ENCODE measurements around the gene ALOX5.

ALOX5 gene

GRCh38 chr10:45490277-45490676, 116.3 kb downstream of the ALOX5 start:
- H3K27me3 ChIP-seq (ENCODE audit: control insufficient read depth, insufficient read depth, low read length): no peaks in the 10 kb centered on the region
- H3K4me3 ChIP-seq (ENCODE audit: low read length): no peak overlapping the region
- no peaks in the 10 kb centered on the region for H3K4me1 ChIP-seq (ENCODE audit: control insufficient read depth, insufficient read depth, low read length)
- no peak overlapping the region for H3K9ac ChIP-seq (ENCODE audit: low read depth, low read length)
- H3K4me2 ChIP-seq (ENCODE audit: low read length): no peak overlapping the region
- H3K9me3 ChIP-seq (replicated peaks; ENCODE audit: low read length): no peaks in the 10 kb centered on the region
- H3K36me3 ChIP-seq (ENCODE audit: insufficient read depth, low read length): no peaks in the 10 kb centered on the region

DNA sequence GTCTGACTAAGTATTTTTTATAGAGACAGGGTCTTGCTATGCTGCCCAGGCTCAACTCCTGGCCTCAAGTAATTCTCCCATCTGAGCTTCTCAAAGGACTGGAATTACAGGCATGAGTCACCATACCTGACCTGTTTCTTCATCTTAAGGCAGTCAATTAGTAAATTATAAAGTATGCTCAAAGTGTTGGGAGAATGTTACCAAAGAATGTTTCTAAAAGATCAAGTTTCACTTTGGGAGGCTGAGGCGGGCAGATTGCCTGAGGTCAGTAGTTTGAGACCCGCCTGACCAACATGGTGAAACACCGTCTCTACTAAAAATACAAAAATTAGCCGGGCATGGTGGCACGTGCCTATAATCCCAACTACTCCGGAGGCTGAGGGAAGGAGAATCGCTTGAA, 117.0 kb downstream of the ALOX5 start:
- Histone ChIP-seq H3K9ac (ENCODE audit: low read depth, low read length) (no peak overlapping the region), H3K36me3 (ENCODE audit: insufficient read depth, low read length) (no peaks in the 10 kb centered on the region), H3K4me2 (ENCODE audit: low read length) (no peak overlapping the region), H3K27me3 (ENCODE audit: control insufficient read depth, insufficient read depth, low read length) (no peaks in the 10 kb centered on the region), H3K9me3 (replicated peaks; ENCODE audit: low read length) (no peaks in the 10 kb centered on the region), H3K4me3 (ENCODE audit: low read length) (no peak overlapping the region), H3K4me1 (ENCODE audit: control insufficient read depth, insufficient read depth, low read length) (no peaks in the 10 kb centered on the region)

All from skeletal muscle satellite cell (primary cell).